ENCODE data around the gene CANX.
A peak's percentile ranks its signal among the peaks of the same experiment; 100 is the strongest.

Gene CANX

GRCh38 chr5:179699616-179700237 lies 960 bp downstream of the CANX start:
- WGBS (ENCODE audit: insufficient coverage, insufficient read length): no CpG with 5 or more reads among the region's 19 CpGs
- no peak for DNase-seq (ENCODE audit: low read depth, low spot score)
- no peaks in the 10 kb centered on the region; the same call in 1 of the 2 replicates for H3K36me3 ChIP-seq (ENCODE audit: control insufficient read depth, insufficient read depth, low read length)
- H3K4me1 ChIP-seq (ENCODE audit: control insufficient read depth, insufficient read depth, low read length): 0 out of 2 replicates have a peak, but pooled peaks cover 2% of the 10 kb centered on the region
- no peaks in the 10 kb centered on the region for H3K27me3 ChIP-seq (ENCODE audit: control insufficient read depth, insufficient read depth, low read length)
- H3K9me3 ChIP-seq (ENCODE audit: control insufficient read depth, insufficient read depth, low read length): no peaks in the 10 kb centered on the region
- H3K27ac ChIP-seq (ENCODE audit: low read length): no peak overlapping the region
- H3K4me3 ChIP-seq (ENCODE audit: low read length): peak overlapping the region; percentile 99

- no peaks in the 10 kb centered on the region for H3K27me3 ChIP-seq (ENCODE audit: control insufficient read depth, insufficient read depth, low read length)
- DNase-seq (ENCODE audit: low read depth, low spot score): no peak
- peak overlapping the region; percentile 0; the same call in 1 of the 2 replicates for H3K4me3 ChIP-seq (ENCODE audit: low read length)
- no CpG with 5 or more reads among the region's 7 CpGs for WGBS (ENCODE audit: insufficient coverage, insufficient read length)
- H3K4me1 ChIP-seq (ENCODE audit: control insufficient read depth, insufficient read depth, low read length): 0 out of 2 replicates have a peak, but pooled peaks cover 2% of the 10 kb centered on the region
- H3K36me3 ChIP-seq (ENCODE audit: control insufficient read depth, insufficient read depth, low read length): no peaks in the 10 kb centered on the region; the same call in 1 of the 2 replicates
- H3K9me3 ChIP-seq (ENCODE audit: control insufficient read depth, insufficient read depth, low read length): no peaks in the 10 kb centered on the region
- H3K27ac ChIP-seq (ENCODE audit: low read length): no peak overlapping the region
Observed at GRCh38 chr5:179700401-179700918, 1.7 kb downstream of the CANX start.

GRCh38 chr5:179716286-179716685 lies 17.5 kb downstream of the CANX start:
- no CpG with 5 or more reads among the region's 1 CpG for WGBS (ENCODE audit: insufficient coverage, insufficient read length)
- Histone ChIP-seq H3K4me1 (ENCODE audit: control insufficient read depth, insufficient read depth, low read length) (no peaks in the 10 kb centered on the region), H3K27me3 (ENCODE audit: control insufficient read depth, insufficient read depth, low read length) (no peaks in the 10 kb centered on the region), H3K4me3 (ENCODE audit: low read length) (no peak overlapping the region), H3K9me3 (ENCODE audit: control insufficient read depth, insufficient read depth, low read length) (no peaks in the 10 kb centered on the region), H3K27ac (ENCODE audit: low read length) (no peak overlapping the region), H3K36me3 (ENCODE audit: control insufficient read depth, insufficient read depth, low read length) (peaks cover 43% of the 10 kb centered on the region)
- DNase-seq (ENCODE audit: low read depth, low spot score): no peak

GRCh38 chr5:179720222-179720621 lies 21.5 kb downstream of the CANX start:
- no peaks in the 10 kb centered on the region for H3K9me3 ChIP-seq (ENCODE audit: control insufficient read depth, insufficient read depth, low read length)
- no peak overlapping the region for H3K27ac ChIP-seq (ENCODE audit: low read length)
- no peak overlapping the region for H3K4me3 ChIP-seq (ENCODE audit: low read length)
- no peaks in the 10 kb centered on the region for H3K4me1 ChIP-seq (ENCODE audit: control insufficient read depth, insufficient read depth, low read length)
- no peaks in the 10 kb centered on the region for H3K27me3 ChIP-seq (ENCODE audit: control insufficient read depth, insufficient read depth, low read length)
- peaks cover 56% of the 10 kb centered on the region for H3K36me3 ChIP-seq (ENCODE audit: control insufficient read depth, insufficient read depth, low read length)
- no peak for DNase-seq (ENCODE audit: low read depth, low spot score)
- WGBS (ENCODE audit: insufficient coverage, insufficient read length): no CpG with 5 or more reads among the region's 2 CpGs

GRCh38 chr5:179724163-179724562 lies 25.4 kb downstream of the CANX start:
- H3K27ac ChIP-seq (ENCODE audit: low read length): no peak overlapping the region
- H3K4me1 ChIP-seq (ENCODE audit: control insufficient read depth, insufficient read depth, low read length): no peaks in the 10 kb centered on the region
- H3K36me3 ChIP-seq (ENCODE audit: control insufficient read depth, insufficient read depth, low read length): peaks cover 51% of the 10 kb centered on the region
- no CpG with 5 or more reads among the region's 4 CpGs for WGBS (ENCODE audit: insufficient coverage, insufficient read length)
- H3K4me3 ChIP-seq (ENCODE audit: low read length): no peak overlapping the region
- no peak for DNase-seq (ENCODE audit: low read depth, low spot score)
- no peaks in the 10 kb centered on the region for H3K27me3 ChIP-seq (ENCODE audit: control insufficient read depth, insufficient read depth, low read length)
- H3K9me3 ChIP-seq (ENCODE audit: control insufficient read depth, insufficient read depth, low read length): no peaks in the 10 kb centered on the region

GRCh38 chr5:179727106-179727505 lies 28.3 kb downstream of the CANX start:
- Histone ChIP-seq H3K36me3 (ENCODE audit: control insufficient read depth, insufficient read depth, low read length) (peaks cover 40% of the 10 kb centered on the region; the same call in 1 of the 2 replicates), H3K27ac (ENCODE audit: low read length) (no peak overlapping the region), H3K4me3 (ENCODE audit: low read length) (no peak overlapping the region), H3K9me3 (ENCODE audit: control insufficient read depth, insufficient read depth, low read length) (no peaks in the 10 kb centered on the region), H3K4me1 (ENCODE audit: control insufficient read depth, insufficient read depth, low read length) (no peaks in the 10 kb centered on the region), H3K27me3 (ENCODE audit: control insufficient read depth, insufficient read depth, low read length) (no peaks in the 10 kb centered on the region)
- DNase-seq (ENCODE audit: low read depth, low spot score): no peak
- WGBS (ENCODE audit: insufficient coverage, insufficient read length): no CpG with 5 or more reads among the region's 6 CpGs

GRCh38 chr5:179729303-179729702 lies 30.5 kb downstream of the CANX start:
- no peaks in the 10 kb centered on the region for H3K27me3 ChIP-seq (ENCODE audit: control insufficient read depth, insufficient read depth, low read length)
- H3K4me3 ChIP-seq (ENCODE audit: low read length): no peak overlapping the region
- WGBS (ENCODE audit: insufficient coverage, insufficient read length): no CpG with 5 or more reads among the region's 4 CpGs
- no peaks in the 10 kb centered on the region for H3K4me1 ChIP-seq (ENCODE audit: control insufficient read depth, insufficient read depth, low read length)
- no peaks in the 10 kb centered on the region for H3K9me3 ChIP-seq (ENCODE audit: control insufficient read depth, insufficient read depth, low read length)
- H3K36me3 ChIP-seq (ENCODE audit: control insufficient read depth, insufficient read depth, low read length): peaks cover 26% of the 10 kb centered on the region; the same call in 1 of the 2 replicates
- no peak overlapping the region for H3K27ac ChIP-seq (ENCODE audit: low read length)
- DNase-seq (ENCODE audit: low read depth, low spot score): no peak

- Histone ChIP-seq H3K4me3 (ENCODE audit: low read length) (no peak overlapping the region), H3K4me1 (ENCODE audit: control insufficient read depth, insufficient read depth, low read length) (peaks cover 2% of the 10 kb centered on the region; the same call in 1 of the 2 replicates), H3K27me3 (ENCODE audit: control insufficient read depth, insufficient read depth, low read length) (no peaks in the 10 kb centered on the region), H3K36me3 (ENCODE audit: control insufficient read depth, insufficient read depth, low read length) (peaks cover 22% of the 10 kb centered on the region; the same call in 1 of the 2 replicates), H3K9me3 (ENCODE audit: control insufficient read depth, insufficient read depth, low read length) (no peaks in the 10 kb centered on the region), H3K27ac (ENCODE audit: low read length) (no peak overlapping the region)
- DNase-seq (ENCODE audit: low read depth, low spot score): no peak
- no CpG with 5 or more reads among the region's 3 CpGs for WGBS (ENCODE audit: insufficient coverage, insufficient read length)
Observed at GRCh38 chr5:179729727-179730126, 31.0 kb downstream of the CANX start.

GRCh38 chr5:179730356-179730755 lies 31.6 kb downstream of the CANX start:
- H3K27ac ChIP-seq (ENCODE audit: low read length): no peak overlapping the region
- no CpG with 5 or more reads among the region's 3 CpGs for WGBS (ENCODE audit: insufficient coverage, insufficient read length)
- no peaks in the 10 kb centered on the region for H3K9me3 ChIP-seq (ENCODE audit: control insufficient read depth, insufficient read depth, low read length)
- no peak for DNase-seq (ENCODE audit: low read depth, low spot score)
- no peak overlapping the region for H3K4me3 ChIP-seq (ENCODE audit: low read length)
- H3K36me3 ChIP-seq (ENCODE audit: control insufficient read depth, insufficient read depth, low read length): peaks cover 18% of the 10 kb centered on the region; the same call in 1 of the 2 replicates
- no peaks in the 10 kb centered on the region for H3K27me3 ChIP-seq (ENCODE audit: control insufficient read depth, insufficient read depth, low read length)
- H3K4me1 ChIP-seq (ENCODE audit: control insufficient read depth, insufficient read depth, low read length): peaks cover 2% of the 10 kb centered on the region; the same call in 1 of the 2 replicates

GRCh38 chr5:179730852-179731251 lies 32.1 kb downstream of the CANX start:
- DNase-seq (ENCODE audit: low read depth, low spot score): no peak
- peaks cover 17% of the 10 kb centered on the region; the same call in 1 of the 2 replicates for H3K36me3 ChIP-seq (ENCODE audit: control insufficient read depth, insufficient read depth, low read length)
- H3K27ac ChIP-seq (ENCODE audit: low read length): no peak overlapping the region
- WGBS (ENCODE audit: insufficient coverage, insufficient read length): no CpG with 5 or more reads among the region's 3 CpGs
- H3K27me3 ChIP-seq (ENCODE audit: control insufficient read depth, insufficient read depth, low read length): no peaks in the 10 kb centered on the region
- peaks cover 2% of the 10 kb centered on the region; the same call in 1 of the 2 replicates for H3K4me1 ChIP-seq (ENCODE audit: control insufficient read depth, insufficient read depth, low read length)
- H3K9me3 ChIP-seq (ENCODE audit: control insufficient read depth, insufficient read depth, low read length): no peaks in the 10 kb centered on the region
- no peak overlapping the region for H3K4me3 ChIP-seq (ENCODE audit: low read length)

Measured in iPS DF 6.9 (cell line).